H4 (cell line): ENCODE data around the gene RNF149. TPM values are rescaled to one million over a fixed set of nuclear protein-coding genes. Genes with fewer than 3 reads are reported as not detected.
"Not testable (repeated sequence)": the region's sequence is repeated elsewhere in the genome, so short reads cannot be mapped to it uniquely, and the experiment has no call there.

ENCODE experiments used
- DNase-seq: peaks from one replicate; pipeline ENCODE4 v3.0.0-alpha.2; 2015; ENCODE audit warnings: low spot score
- total RNA-seq: library from RNA; depleted of rRNA; stranded (reverse); fragments of >200 nt; shearing (Covaris generic); gene quantifications from 2 replicates; pipeline ENCODE4 v1.2.3, GENCODE V29; 2014; rRNA removed

The RNF149 gene, protein sequence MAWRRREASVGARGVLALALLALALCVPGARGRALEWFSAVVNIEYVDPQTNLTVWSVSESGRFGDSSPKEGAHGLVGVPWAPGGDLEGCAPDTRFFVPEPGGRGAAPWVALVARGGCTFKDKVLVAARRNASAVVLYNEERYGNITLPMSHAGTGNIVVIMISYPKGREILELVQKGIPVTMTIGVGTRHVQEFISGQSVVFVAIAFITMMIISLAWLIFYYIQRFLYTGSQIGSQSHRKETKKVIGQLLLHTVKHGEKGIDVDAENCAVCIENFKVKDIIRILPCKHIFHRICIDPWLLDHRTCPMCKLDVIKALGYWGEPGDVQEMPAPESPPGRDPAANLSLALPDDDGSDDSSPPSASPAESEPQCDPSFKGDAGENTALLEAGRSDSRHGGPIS
- total RNA-seq, result 8.4 and 9.0 TPM in 2 replicates

DNA sequence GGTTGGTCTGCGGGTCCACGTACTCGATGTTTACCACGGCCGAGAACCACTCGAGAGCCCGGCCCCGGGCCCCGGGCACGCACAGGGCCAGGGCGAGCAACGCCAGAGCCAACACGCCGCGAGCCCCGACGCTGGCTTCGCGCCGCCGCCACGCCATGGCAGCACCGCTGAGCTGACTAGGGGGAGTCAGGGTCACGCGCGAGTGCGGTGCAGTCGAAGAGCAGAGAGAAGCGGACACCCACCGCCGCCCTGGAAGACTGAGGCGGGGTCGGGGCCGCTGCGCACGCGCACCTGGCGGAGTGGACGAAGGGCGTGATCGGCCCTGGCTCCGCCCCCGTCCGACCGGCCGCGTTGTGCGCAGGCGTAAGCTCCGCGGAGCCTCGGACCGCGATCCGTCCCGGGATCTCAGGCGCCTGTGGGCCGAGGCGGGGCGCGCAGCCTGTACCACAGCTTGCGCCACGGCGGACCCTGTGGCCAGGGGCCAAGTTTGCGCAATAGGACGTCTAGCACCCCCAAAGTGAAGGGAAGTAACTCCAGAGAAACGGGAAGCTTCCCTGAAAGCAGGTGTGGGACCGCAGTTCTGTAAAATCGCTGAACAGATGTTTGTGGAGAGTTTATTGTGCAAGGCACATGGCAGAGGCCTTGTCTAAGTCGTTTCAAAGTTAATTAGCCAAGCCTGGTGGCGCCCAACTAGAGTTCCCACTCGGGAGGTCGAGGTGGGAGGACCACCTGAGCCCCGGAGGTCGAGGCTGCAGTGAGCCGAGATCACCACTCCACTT, at the start of gene RNF149:
Gene RNF149 (minus strand): TSS at position 270 of the 779 bp plus-strand sequence. CDS start 113 bp downstream, at position 157.
- peak; percentile 37 for DNase-seq

DNA sequence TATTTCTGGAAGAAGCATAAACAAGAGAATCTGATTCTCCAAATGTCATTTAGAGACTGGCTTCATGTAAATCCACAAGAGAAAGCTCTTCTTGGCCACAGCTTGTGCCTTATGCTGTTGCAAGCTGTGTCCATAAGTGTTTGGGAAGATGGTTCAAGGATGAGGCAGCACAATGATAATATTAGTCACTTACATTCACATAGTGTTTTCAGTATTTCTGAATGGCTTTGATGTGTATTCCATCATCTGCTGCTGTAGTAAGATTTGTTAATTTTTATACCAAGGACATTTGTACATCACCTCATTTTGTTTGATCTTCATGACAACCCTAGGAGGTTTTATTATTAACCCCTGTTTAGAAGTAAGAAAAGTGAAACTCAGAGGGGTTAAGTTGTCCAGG, 48.9 kb upstream of the RNF149 start:
- DNase-seq, result no peak

DNA sequence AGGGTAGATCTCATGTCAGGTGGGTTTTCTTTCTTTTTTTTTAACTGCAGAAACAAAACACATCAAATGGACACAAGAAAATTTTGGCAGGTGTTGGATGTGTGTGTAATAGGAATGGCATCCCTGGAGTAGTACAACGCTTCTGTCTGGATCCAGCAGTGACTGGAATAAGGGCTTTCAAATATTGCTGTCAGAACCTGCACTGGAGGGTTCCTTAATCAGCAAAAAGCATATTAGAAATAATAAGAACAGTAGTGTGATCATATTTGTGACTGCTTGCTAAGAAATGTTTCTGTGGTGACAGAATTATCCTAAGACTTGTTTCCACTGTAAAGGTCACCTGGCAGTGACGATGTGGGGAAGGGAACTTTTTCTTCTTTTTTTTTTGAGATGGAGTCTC, 48.0 kb upstream of the RNF149 start:
- no peak for DNase-seq

DNA sequence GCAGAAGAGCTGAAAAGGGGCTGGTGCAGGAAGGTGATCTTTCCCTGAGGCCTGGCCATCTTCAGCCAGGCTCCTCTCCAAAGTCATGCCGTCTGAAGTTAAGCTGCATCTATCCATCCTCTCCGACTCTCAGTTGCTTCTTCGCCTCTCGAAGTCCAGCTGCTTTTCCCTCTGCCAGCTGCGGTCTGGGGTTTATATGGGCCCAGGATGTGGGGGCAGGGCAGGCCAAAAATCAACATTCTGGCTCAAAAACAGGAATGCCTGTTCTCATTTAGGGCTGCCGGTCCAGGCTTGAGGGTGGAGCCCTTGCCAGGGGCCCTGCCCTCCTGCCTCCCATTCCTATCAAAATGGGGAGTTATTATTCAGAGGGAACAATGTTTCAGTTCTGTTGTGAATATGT, 47.6 kb upstream of the RNF149 start:
- DNase-seq, result no peak

DNA sequence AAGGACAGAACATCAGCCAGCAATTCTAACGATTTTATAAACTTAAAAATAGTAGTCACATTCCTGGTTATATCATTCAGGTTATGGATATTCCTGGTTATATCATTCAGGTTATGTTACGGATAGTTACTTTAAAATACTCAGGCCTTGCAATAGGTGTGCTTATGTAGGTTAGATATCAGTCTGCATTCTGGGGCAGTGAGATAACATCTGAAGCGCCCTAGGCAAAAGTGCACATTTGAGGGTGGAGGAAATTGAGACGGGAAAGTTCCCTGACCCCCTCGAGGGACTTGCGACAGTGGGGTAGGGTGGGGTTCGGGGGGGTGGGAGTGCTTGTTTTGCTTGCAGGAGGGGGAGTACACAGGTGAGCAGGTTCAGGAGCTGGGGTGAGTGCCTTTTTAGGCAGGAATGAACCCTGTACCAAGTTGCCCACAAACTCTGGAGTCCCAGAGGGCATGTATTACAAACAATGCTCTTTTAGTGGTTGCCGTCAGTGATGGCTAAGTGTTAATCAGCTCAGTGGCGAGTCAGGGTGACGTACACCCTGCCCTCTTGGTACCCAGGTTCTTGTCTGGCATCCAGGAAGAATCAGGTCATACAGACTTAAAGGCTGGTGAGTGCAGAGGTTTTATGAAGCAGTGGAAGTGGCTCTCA, 47.0 kb upstream of the RNF149 start:
- DNase-seq, result no peak

DNA sequence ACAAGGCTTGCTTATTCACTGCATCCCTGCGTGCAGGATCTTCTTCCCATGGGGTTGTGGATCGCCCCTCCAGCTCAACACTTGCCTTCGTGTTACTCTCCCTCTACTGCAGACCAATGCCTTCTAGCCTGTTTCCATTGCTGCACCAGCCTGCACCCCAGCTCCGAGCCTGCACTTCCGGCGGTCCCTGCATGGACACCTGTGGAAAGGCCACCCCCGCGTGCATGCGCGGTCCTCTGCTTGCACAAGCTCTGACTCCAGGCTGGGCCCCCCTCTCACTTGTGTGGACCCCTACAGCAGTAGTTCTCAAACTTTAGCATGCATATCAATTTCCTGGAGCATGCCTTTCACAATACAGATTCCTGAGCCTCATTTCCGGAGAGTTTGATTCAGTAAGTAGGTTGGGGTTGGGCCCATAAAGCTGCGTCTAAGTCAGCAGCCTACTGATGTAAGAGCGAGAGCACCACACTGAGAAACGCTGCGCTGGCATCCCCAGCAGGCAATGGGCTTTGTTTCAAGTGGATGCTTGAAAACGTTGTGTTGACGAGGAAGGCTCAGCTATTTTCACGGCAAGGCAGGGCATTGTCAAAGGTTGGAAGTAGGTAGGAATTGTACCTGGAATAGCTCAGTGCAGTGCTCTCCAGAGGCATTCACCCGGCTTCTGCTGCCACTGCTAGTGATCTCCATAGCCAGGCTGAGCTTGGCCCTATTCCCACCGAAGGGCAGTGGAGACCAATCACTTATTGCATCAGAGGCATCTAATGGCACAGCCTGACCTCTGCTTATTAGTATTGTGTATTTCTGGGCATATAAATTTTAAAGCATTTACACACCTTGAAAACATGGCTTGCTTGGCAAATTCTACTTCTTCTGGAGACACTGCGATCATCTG, 46.2 kb upstream of the RNF149 start:
- DNase-seq, result no peak

DNA sequence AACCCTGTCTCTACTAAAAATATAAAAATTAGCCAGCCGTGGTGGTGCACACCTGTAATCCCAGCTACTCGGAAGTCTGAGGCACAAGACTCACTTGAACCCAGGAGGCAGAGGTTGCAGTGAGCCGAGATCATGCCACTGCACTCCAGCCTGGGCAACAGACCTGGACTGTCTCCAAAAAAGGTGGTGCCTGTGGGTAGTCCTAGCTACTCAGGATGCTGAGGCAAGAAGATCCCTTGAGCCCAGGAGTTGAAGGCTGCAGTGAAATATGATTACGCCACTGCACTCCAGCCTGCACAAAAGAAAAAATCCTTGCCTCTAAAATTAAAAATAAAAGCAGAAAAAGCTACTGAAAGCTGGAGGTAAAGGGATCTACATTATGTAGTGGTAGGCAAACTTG, 44.1 kb upstream of the RNF149 start:
- not testable (repeated sequence) for DNase-seq

DNA sequence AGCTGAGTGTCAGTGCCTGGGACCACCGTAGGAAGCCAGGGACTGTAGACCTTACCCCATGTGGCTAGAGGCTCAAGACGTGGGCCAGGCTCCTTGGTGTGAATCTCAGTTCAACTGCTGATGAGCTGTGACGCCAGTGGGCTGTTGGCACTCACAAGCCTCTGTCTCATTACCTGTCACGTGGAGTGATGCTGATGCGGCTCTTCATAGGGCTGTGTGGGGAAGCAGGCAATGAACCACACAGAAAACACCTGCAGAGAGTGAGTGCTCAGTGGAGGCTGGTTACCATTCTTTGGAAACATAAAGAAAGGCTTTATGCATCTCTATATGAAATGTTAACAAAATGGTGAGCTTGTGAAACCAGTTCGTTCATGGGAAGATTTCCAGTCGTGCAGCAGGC, 42.7 kb upstream of the RNF149 start:
- no peak for DNase-seq

DNA sequence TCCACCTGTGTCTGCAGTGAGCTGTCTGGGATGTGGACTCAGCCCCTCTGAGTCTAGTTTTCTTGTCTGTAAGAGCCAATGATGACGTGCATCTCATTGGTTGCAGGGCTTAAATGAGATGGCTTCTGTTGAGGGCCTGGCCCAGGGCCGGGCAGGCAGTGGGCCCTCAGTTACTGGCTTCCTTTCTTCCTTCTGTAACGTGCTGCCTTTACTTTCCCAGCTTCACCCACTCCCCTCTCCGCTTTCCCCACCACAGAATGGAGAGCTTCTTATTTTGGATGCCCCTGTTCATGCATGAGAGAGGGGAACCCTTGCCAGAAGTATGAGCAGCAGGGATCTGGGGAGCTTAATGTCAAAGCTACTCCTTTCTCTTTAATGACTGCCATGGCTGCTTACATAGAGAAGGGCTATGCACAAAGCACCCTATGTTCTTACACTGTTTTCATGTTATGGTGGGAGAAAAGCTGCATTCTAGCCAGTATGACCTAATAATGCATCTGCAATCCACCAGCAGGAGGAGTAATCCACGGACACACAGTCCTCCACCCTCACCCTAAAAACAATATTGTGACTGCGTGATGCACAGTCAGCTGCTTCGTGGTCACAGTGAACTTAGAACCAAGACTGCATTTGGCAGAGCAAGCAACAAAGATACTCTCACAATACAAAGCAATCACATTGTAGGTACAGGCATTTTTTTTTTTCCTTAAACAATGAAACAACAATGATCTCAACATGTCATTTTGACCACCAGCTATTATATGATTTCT, 41.6 kb upstream of the RNF149 start:
- DNase-seq, result peak; percentile 20

DNA sequence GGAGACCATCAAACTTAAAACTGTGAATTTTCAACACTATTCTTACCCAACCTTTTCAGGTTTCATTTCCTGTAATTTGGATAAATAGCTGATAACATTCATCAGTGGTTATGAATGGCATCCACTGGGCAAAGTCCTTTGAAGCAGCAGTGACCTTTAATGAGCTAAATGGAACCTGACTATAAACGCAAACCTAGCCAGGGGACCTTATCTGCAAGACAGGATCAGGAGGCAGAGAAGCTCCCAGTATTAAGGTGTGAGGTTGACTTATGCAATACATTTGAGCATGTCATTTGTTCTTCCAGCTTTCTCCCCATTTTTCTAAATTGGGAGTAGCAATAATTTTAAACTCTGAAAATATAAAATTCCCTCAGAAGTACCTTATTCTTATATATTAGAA, 40.4 kb upstream of the RNF149 start:
- no peak for DNase-seq

DNA sequence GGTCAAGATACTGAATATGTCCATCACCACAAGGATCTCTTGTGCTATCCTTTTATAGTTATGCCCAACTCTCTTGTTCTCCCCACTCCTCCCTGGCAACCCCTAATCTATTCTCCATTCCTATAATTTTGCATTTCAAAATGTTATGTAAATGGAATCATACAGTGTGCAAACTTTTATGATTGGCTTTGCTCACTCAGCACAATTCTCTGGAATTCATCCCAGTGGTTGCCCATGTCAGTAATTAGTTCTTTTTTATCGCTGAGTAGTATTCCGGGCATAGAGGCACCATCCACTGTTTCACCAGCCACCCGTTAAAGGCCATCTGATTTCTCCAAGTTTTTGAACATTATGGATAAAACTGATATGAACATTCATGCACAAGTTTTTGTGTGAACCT, 38.4 kb upstream of the RNF149 start:
- DNase-seq, result no peak

DNA sequence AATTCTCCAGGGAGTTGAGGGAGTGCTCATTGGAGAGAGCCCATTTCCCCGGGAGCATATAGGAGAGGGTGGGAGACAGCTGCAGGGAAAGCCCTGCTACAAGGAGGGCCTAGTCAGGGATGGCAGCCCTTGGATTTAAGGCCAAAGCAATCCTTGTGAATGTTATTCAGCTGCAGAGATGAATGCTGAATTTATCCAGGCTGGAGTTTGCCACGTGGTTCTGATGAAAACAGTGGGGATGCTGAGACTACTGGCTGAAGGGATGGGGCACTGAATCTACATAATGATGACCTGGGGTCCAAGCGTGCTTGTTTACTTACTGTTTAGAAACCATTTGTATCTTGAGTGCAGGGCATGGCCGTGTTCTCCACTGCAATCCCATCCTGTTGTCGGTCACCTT, 35.6 kb upstream of the RNF149 start:
- no peak for DNase-seq

DNA sequence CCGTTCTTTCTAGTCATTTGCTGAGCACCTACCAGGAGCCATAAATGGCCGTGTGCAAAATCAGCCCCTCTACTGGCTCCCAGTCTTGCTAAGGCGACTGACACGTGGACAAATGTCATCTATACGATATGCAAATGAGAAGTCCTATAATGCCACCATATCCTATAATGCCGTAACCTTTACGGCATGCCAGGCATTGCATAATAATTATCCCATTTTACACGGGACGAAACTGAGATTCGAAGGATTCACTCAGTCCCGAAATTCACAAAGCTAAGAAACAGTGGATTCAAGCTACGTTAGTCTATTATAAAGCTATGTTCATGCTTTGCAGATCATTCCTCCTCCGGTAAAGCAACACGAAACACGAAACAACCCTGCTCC, 34.1 kb upstream of the RNF149 start:
- DNase-seq, result no peak

DNA sequence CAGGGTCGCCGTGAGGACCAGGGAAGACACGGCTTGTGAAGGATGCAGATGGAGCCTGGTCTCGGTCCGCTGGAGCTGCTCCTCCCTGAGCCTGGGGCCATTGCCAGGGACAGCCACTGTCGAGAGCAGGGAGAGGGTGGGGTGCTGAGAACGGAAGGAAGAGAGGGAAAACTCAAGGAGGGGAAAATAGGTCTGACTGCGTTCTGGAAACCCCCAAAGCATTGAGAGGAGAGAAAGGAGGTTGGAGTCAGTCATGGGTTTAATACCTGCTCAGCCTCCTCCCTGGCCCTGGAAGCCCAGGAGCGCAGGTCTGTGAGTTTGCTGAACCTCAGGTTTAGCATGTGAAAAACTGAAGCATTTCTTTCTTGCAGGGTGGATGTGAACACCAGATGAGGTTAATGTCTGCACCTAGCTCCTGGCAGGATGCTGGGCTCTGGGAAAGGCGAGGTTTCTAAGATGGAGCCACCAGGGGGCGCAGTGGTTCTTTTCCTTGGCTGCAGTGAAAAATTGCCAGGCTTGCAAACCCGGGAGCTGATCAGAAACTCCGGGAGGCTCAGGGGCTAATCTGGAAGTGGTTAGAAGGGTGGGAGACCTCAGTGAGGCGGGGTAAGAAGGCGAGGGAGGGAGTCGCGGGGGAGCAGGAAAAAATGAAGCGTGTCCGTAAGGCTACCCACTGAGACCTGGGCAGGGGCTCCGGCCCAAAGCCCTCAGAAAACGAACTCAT, 33.6 kb upstream of the RNF149 start:
- DNase-seq, result peak; percentile 47

DNA sequence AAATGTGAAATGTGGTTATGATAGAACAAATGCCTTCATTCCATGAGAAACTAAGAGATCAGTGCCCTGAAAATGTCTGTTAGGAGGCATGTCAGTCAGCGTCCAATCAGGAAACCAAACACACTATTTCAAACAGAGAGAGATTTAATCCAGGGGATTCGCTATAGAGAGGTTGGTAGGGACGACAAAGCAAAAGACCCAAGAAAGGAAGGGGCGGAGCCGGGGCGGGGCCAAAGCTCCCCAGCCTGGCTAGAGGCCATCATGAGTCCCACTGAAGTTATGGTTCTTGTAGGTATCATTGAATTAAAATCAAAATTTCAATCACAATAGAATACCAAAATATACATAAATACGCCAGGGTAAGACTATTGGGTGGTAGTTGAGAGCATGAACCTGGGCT, 32.9 kb upstream of the RNF149 start:
- no peak for DNase-seq

DNA sequence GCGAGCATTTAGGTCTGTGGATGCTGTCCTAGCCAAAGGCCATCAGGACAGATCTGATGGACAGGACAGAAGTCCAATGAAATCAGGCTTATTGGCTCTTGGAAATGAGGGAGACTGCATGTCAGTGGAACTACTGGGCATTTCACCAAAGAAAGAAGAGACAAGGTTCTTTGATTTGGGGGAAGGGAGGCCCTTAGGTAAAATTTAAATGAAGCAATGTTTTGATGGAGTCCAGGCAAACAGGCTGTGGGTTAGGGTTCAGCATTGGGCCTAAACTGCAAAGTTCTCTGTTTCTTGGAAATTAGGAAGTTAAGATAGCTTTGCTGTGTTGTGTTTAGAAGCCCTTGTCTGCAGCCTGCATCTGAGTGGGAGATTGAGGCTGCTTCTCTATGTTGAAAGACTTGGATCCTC, 31.6 kb upstream of the RNF149 start:
- no peak for DNase-seq

DNA sequence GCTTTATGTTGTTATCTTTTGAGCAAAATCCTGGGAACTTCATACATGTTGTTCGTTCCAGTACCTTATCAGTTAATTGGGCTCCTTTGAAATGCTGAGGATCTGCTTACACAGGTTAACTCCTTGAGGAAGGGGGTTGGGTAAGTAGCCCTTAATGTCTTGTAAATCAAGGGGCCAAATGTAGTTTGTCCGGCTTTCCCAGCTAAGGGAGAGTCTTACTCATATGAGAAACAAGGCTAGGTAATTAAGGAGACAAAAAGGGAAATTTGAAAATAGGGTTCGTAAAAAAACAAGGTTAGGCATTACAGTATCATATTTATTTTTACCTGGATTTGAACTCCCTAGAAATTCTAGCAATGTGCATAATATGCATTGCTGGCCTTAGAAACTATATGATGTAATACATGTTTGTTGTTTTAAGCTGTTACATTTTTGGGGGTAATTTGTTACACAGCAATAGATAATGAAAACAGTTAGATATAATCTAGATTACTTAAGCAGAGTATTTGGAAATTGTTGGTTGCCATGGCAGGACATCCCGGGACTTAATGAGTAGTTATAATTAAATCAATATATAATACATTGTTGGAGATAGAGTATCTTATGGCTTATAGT, 30.9 kb upstream of the RNF149 start:
- no peak for DNase-seq

DNA sequence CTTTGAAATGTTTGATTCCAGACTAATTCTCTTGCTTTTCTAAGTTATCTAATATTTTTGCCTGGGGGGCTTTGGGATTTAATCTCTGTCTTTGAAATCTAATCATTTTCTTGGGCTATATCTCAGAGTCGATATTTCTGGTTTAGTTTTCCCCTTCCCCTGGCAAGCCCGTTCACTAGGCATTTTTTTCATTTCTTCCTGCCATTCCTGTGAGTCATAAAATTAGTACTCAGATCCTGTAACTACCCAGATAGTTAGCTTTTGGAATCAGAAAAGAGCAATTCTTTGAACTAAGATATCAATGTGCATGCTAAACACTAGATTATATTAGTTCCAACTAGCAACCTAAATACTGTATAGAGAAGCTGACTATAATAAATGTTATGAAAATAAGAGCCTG, 29.4 kb upstream of the RNF149 start:
- no peak for DNase-seq

DNA sequence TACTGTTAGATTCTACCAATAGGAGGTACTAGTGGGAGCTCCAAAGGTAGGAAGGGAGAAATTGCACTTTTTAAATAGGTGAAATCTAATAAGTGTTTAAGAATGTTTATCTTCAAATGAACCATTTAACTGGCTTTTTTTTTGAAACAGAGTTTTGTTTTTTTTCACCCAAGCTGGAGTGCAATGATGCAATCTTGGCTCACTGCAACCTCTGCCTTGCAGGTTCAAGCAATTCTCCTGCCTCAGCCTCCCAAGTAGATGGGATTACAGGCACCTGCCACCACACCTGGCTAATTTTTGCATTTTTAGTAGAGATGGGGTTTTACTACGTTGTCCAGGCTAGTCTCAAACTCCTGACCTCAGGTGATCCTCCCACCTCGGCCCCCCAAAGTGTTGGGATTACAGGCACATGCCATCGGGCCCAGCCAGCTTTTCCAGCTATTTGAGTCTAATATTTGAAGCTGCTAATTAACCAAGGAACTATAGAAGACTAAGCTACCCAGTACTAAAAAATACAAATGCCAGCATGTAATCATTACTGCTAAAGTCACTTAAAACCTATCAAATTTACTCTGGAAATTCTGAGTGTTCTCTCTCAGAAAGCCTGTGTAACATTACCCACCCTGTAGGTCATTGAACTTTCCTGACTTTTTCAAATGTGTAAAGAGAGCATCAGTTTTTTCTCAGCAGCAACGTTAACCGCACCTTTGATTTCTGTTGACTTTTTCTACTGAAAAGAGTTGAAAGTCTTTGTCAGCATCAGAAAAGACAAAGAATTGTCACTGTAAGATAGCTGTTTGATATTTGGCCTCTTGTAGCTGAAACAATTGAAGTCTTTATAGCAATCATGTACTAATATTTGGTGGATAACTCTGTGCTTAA, 24.6 kb upstream of the RNF149 start:
- no peak for DNase-seq
